Activated effector memory CD4-positive, alpha-beta T cell treated with anti-CD3 and anti-CD28 coated beads, Interleukin-2, amount 50 U/mL, for 16 hours (primary cell): ENCODE measurements around the gene CEP41.
"Not testable (repeated sequence)": the region's sequence is repeated elsewhere in the genome, so short reads cannot be mapped to it uniquely, and the experiment has no call there.

Experiments used
- DNase-seq: peaks from one replicate; pipeline ENCODE4 v3.0.0-alpha.2; 2020

Gene CEP41

GRCh38 chr7:130458257-130458656 lies 17.4 kb upstream of the CEP41 start:
- no peak for DNase-seq

GRCh38 chr7:130454959-130455358 lies 14.1 kb upstream of the CEP41 start:
- no peak for DNase-seq

- no peak for DNase-seq
Measured at GRCh38 chr7:130452951-130453350, 12.1 kb upstream of the CEP41 start.

- not testable (repeated sequence) for DNase-seq
Measured at GRCh38 chr7:130451344-130451743, 10.5 kb upstream of the CEP41 start.

GRCh38 chr7:130446259-130446658 lies 5.4 kb upstream of the CEP41 start:
- DNase-seq = no peak

DNA sequence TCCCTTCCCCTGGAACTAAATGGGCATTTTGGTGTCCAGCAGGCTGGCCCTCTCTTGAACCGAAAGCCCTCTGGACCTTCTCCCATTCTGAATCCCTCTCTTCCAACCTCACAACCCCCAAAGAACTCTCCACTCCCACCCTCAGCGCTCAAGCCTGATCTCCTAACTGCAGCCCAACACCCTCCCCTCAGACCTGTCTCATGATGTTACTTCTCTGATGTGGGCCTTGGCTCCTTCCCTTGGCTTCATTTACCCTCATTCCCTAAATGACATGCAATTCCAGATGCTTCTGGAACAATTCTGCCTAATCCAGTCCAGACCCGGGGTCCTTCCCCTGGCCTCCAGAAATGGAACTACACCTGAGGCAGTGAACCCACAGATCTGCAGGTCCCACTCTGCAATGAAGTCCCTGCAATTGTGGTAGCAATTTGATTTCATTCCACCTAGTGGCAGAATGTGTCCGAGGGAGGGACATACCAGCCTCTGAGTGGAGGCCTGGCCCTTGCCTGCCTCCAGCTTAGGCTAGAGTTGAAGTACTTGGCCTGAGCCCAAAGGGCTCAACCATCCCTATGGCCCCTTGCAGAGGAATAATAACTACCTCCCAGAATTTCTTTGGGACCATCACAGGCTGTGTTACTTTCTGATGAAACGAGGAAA lies 4.1 kb upstream of the CEP41 start:
- no peak for DNase-seq

- no peak for DNase-seq
Measured at GRCh38 chr7:130444234-130444633, 3.4 kb upstream of the CEP41 start.

DNA sequence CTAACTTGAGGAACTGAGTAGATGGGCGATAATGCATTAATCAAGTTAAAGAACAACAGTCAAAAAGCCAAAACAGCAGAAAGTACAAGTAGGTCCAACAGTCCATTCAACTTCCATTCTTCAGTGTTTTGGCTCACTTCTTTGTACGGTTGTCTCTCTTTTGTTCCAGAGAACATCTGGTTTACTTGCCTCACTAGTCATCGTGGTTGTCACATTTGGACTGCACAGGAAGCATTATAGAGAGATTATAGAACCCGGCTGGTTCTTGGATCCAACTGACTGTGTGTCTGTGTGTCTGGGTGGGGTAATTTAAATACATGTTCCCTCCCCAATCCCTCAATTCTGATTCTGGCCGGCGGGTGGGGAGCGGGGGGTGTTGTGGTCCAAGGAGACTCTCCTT lies 1.8 kb upstream of the CEP41 start:
- no peak for DNase-seq

DNA sequence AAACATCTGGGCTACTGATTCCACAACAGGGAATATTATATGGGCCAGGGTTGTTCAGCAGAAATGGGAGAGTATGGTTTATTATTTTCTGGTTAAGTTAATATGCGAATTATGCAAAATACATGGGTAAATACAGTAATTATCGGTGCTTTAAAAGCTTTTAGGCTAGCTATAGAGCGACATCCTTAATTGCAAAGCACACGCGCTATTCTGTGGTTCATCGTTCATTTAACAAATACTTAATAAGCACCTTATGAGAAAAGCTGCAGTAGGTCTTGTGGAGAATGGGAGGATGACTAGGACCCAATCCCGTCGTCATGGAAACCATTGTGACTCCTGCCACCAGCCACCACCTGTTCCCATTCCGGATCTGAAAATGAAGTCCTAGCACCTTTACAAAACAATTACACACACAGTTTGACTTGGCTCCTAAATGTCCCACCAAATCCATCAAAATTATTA lies 623 bp upstream of the CEP41 start:
- no peak for DNase-seq

- DNase-seq = no peak
Measured at GRCh38 chr7:130436253-130436652, 4.6 kb downstream of the CEP41 start.

DNA sequence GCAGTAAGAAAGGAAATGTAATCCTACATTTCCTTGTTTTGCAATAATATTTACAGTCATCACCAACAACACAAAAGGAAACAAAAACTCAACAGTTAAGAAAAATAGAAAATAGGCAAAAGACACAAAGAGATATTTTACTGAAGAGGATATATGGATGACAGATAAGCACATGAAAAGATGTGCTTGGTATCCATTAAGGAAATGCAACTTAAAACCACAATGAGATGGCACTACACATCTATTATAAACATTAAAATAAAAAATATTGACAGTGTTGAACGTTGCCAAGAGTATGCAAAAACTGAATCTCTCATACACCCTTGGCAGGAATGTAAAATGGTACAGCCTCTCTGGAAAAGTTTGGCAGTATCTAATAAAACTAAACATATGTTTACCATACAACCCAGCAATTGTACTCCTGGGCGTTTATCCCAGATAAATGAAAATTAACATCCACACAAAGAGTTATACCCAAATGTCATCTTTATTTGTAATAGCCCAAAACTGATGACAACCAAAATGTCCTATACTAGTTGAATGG lies 5.4 kb downstream of the CEP41 start:
- DNase-seq = no peak

- DNase-seq = no peak
Measured at GRCh38 chr7:130433301-130433700, 7.5 kb downstream of the CEP41 start.

DNA sequence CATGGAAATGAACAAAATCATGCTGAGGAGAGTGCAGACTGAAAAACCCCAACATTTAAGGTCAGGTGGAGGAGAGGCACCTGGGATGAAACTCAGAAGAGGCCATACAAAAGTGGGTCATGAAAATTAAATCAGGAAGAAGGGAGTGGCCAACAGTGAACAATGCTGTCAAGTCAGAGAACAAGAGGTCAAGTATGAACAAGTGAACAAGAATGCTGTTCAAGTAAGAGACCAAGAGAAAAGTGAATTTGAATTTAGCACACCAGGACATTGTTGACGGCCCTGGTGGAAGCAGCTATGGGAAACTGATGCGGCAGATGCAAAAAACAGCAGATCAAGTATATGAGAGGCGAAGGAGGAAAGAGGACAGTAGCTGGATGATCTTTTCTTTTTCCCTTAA lies 7.9 kb downstream of the CEP41 start:
- no peak for DNase-seq

- no peak for DNase-seq
Measured at GRCh38 chr7:130430841-130431666, 9.8 kb downstream of the CEP41 start.

DNA sequence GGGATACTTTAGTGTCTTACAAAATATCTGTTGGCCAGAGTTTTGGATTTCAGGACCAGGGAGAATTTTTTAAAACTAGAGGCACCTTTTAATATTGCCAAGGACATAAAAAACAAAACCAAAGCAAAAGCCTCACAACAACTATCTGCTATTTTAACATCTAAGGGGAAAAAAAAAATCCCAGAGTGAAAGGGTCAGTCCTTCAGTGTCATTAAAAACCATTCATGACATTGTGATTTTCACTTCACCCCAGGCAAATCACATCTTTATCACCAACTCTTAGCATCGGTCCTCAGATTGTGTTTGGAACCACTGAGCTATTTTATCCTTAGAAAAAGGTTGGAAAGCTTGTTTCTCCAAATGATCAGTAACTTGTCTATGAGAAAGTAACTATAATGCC lies 10.7 kb downstream of the CEP41 start:
- no peak for DNase-seq

DNA sequence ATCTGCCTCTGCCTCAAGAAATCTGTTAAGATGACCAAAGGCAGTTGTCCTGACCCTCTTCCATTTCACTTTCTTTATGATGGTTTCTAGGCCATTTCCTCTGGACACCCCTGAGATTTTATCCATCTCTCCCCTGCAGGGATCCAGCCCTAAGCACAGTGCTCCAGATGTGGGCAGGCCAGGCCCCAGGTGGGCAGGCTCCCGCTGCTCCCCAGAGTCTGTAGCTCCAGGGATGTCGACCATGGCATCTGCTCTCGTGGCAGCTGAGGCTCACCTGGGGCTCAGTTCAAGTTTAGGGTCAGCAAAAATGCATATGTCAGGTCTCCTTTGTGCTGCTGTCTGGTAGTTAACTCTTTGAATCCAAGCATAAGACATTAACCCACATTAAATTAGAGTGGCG lies 11.8 kb downstream of the CEP41 start:
- DNase-seq = no peak

- no peak for DNase-seq
Measured at GRCh38 chr7:130426564-130426963, 14.3 kb downstream of the CEP41 start.

GRCh38 chr7:130425796-130426195 lies 15.0 kb downstream of the CEP41 start:
- DNase-seq = no peak

- no peak for DNase-seq
Measured at GRCh38 chr7:130423501-130424037, 17.2 kb downstream of the CEP41 start.

DNA sequence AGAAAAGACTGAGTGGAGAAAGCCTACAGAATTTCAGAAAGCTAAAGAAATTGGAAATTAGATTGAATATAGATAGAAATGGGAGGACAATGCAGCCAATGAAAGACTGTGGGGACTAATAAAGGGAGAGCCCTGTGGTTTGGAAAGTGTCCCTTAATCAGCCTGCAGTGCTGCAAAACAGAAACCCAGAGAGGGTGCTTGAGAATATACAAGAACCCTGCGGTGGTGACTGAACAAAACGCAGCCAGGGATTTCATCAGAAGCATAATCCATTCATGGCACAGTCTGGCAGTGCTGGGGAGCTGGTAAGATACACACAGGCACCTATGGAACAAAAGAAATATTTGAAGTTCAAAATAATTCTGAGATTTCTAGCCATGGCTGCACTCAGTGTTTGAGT lies 19.1 kb downstream of the CEP41 start:
- DNase-seq = no peak

DNA sequence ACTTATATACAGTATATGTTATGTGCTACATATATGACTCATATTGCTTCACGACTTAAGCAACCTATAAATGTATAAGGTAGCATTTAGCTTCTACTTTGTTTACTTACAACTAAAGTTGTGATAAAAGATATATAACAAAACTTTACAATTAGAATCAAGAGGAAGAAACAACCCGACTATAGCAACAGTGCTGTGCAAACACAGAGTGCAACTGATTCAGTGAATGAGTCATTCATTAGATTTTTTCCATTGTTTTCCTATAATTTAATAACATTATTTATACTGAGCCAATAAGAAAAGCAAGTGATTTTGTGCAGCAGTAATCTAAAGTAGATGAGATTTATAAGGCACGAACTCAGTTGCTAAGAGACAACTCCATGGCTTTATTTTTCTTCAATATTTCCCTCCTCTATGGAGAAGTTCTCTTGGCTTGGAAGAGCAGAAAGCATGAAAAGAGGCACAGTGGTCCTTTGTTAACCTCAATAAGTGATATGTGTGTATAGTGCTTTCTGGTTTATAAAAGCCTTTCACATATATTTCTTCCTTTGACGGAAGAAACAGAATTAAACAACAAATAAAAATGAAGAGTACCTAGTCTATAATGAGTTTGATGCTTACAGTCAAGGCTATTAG lies 19.8 kb downstream of the CEP41 start:
- no peak for DNase-seq

DNA sequence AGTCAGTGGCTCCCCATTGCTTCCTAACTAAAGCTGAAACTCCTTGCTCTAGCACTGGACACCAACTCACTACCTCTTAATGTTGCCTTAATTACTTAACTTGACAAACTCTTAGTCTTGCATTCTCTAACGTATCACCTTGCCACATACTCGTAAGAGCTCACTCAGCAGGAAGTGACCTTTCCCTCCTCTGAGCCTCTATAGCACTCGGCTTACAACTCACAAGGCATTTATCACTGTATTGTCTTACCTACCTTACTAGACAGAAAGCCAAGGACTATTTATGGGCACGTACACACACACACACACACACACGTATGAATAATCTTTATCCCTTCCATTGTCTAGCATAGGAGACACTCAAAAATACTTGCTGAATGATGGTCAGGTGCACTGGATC lies 21.2 kb downstream of the CEP41 start:
- DNase-seq = no peak

DNA sequence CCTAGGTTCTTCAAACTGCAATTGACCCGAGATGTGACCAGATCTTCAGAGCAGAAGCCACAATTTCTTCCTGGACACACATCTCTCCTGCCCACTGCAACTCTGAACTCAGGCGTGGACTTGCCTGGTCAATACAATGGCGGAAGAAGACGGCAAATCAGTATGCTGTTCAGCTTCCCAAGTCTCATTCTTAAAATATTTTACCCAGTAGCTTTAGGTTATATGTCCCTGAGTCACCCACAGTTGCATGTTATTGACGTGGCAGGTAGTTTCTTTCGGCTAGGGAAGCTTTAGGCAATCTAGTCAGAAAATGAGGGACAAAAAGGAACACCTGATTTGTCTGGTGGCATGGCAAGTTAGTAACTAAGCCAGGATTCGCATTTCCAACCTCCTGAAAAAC lies 22.5 kb downstream of the CEP41 start:
- DNase-seq = no peak
